HepG2 (cell line): Measurements from ENCODE around the gene CR1. TPM values are rescaled to one million over a fixed set of nuclear protein-coding genes. Genes with fewer than 3 reads are reported as not detected.

Experiments
- ATAC-seq: fragments of 200-7000 bp; cut with Tn5 transposase; 3 replicates; pipeline ENCODE4 v1.9.1; 2020; ENCODE audit warnings: mild to moderate bottlenecking, moderate library complexity
- BruUV-seq: library from RNA; stranded (reverse); fragments of 400-500 nt; replicated peaks from 2 replicates; lab custom pipeline; 2021; lab: Mats Ljungman, UMichigan
- CTCF ChIA-PET: fragments of 300-600 bp; formaldehyde crosslinking; extraction: SDS; loops from one replicate; lab custom pipeline; 2021; ENCODE audit warnings: low total read pairs, inconsistent platforms, low intra/inter-chr PET ratio; lab: Yijun Ruan, JAX
- POLR2A ChIA-PET: fragments of 350-600 bp; sonication (Branson Sonifier 250); formaldehyde crosslinking; loops from one replicate; lab custom pipeline; 2020; ENCODE audit warnings: antibody characterized with exemption, inconsistent platforms; lab: Yijun Ruan, JAX
- DNase-seq: peaks from one replicate; pipeline ENCODE4 v3.0.0-alpha.2; 2015; ENCODE audit warnings: low spot score
- FAIRE-seq: peaks from 3 replicates; lab custom pipeline; 2011; peaks lifted over from hg19 to GRCh38; lab: Jason Lieb, UNC
- H2AFZ ChIP-seq: one replicate; pipeline ENCODE4 v1.6.1; 2011; ENCODE audit warnings: low read length, inconsistent platforms
- H3K27ac ChIP-seq: fragments of 300-600 bp; 3 replicates; pipeline ENCODE4 v1.8.0; 2011; ENCODE audit warnings: mixed run types, mild to moderate bottlenecking, mixed read lengths, low read length, inconsistent platforms; ENCODE audit not compliant: insufficient read depth; ENCODE audit errors: extremely low read length
- H3K27me3 ChIP-seq, 2 experiments: fragments of 200-600 bp in 1 of 2; 2 replicates in 1 of 2; 3 replicates in 1 of 2; pipeline versions ENCODE4 v1.6.0 to v1.8.0; 2011; ENCODE audit warnings: low read length in 2 of 2, mild to moderate bottlenecking in 2 of 2, moderate library complexity in 2 of 2, inconsistent platforms in 1 of 2; ENCODE audit not compliant: insufficient read depth in 2 of 2, control insufficient read depth in 1 of 2
- H3K36me3 ChIP-seq, 2 experiments: fragments of 200-600 bp in 1 of 2; replicated peaks in 1 of 2; 2 replicates in 1 of 2; 3 replicates in 1 of 2; pipeline versions ENCODE4 v1.5.1 to v1.8.0; 2011; ENCODE audit warnings: low read length in 2 of 2, inconsistent platforms in 1 of 2; ENCODE audit not compliant: insufficient read depth in 2 of 2, control insufficient read depth in 1 of 2
- H3K4me1 ChIP-seq: 2 replicates; pipeline ENCODE4 v1.5.1; 2012; ENCODE audit warnings: low read length, inconsistent platforms; ENCODE audit not compliant: insufficient read depth
- H3K4me2 ChIP-seq: 2 replicates; pipeline ENCODE4 v1.6.0; 2011; ENCODE audit warnings: low read depth, low read length, inconsistent platforms
- H3K4me3 ChIP-seq, 3 experiments: fragments of 200-600 bp in 1 of 3; sonication (generic), shearing (Covaris generic) in 1 of 3; replicated peaks in 1 of 3; 2 replicates each; pipeline ENCODE4 v1.5.1; 2011 to 2016; ENCODE audit warnings: low read length in 3 of 3, inconsistent platforms in 2 of 3, low read depth in 2 of 3, mild to moderate bottlenecking in 2 of 3, control low read depth in 1 of 3, mixed read lengths in 1 of 3; ENCODE audit not compliant: insufficient read depth in 1 of 3
- H3K79me2 ChIP-seq: one replicate; pipeline ENCODE4 v1.6.1; 2011; ENCODE audit warnings: low read length, inconsistent platforms; ENCODE audit not compliant: insufficient read depth
- H3K9ac ChIP-seq: 2 replicates; pipeline ENCODE4 v1.6.0; 2011; ENCODE audit warnings: mild to moderate bottlenecking, low read depth, low read length, inconsistent platforms; ENCODE audit not compliant: insufficient read depth
- H3K9me3 ChIP-seq: 2 replicates; pipeline ENCODE4 v1.5.1; 2012; ENCODE audit warnings: mild to moderate bottlenecking, low read length
- H4K20me1 ChIP-seq: 2 replicates; pipeline ENCODE4 v1.6.0; 2011; ENCODE audit warnings: inconsistent platforms, mild to moderate bottlenecking, low read length, moderate library complexity; ENCODE audit not compliant: insufficient read depth
- ESRRA ChIP-seq: sonication (generic); formaldehyde crosslinking; IDR thresholded peaks from 2 replicates; pipeline ENCODE4 v1.5.1; 2020; ENCODE audit warnings: mild to moderate bottlenecking, low read depth, missing genetic modification reagents
- RERE ChIP-seq: IDR thresholded peaks from 2 replicates; pipeline ENCODE4 v1.6.1; 2016; ENCODE audit warnings: low read depth, missing genetic modification reagents, missing compliant biosample characterization
- ZBTB39 ChIP-seq: sonication (generic); formaldehyde crosslinking; IDR thresholded peaks from 2 replicates; pipeline ENCODE4 v1.5.0; 2020; ENCODE audit warnings: missing genetic modification reagents
- ZNF512B ChIP-seq: sonication (generic); formaldehyde crosslinking; IDR thresholded peaks from 2 replicates; pipeline ENCODE4 v1.5.1; 2020; ENCODE audit warnings: missing genetic modification reagents, mild to moderate bottlenecking, borderline replicate concordance
- ZNF556 ChIP-seq: sonication (generic); formaldehyde crosslinking; IDR thresholded peaks from 2 replicates; pipeline ENCODE4 v1.4.0; 2020; ENCODE audit warnings: mild to moderate bottlenecking, missing genetic modification reagents, borderline replicate concordance
- ZUFSP ChIP-seq: sonication (generic); formaldehyde crosslinking; IDR thresholded peaks from 2 replicates; pipeline ENCODE4 v1.9.0; 2021; ENCODE audit warnings: missing genetic modification reagents, mild to moderate bottlenecking, borderline replicate concordance
- WGBS: methylation state at CpG from one replicate; pipeline ENCODE4 v1.1.6; 2017; ENCODE audit warnings: low lambda C conversion rate; 5-methylcytosine and 5-hydroxymethylcytosine counted together
- in situ Hi-C: cut with HindIII; loops from 2 replicates; pipeline ENCODE4 v1.10.0; 2017; ENCODE audit warnings: low pct_unique_long_range_greater_than_20kb; ENCODE audit not compliant: extremely low pct_ligation_motif_present
- intact Hi-C: fragments of 100-400 bp; cut with micrococcal nuclease; formaldehyde crosslinking; loops from one replicate; pipeline ENCODE4 v1.10.0; 2022; ENCODE audit not compliant: unreplicated experiment
- polyA plus RNA-seq, 8 experiments: library from polyadenylated mRNA; depleted of rRNA in 3 of 8; stranded (reverse) in 7 of 8; unstranded in 1 of 8; fragments of >200 nt; fragmentation: Illumina TruSeq in 4 of 8; extraction: Trizol in 4 of 8; gene quantifications; 2 replicates each; pipeline versions ENCODE4 v1.2.1 to v1.2.3, GENCODE V29; 2011 to 2016; ENCODE audit warnings: low read depth in 4 of 8, missing spikeins in 1 of 8, mixed read lengths in 1 of 8; ENCODE audit not compliant: insufficient read depth in 1 of 8
- total RNA-seq, 5 experiments: library from RNA; depleted of rRNA; stranded (reverse); fragments of >200 nt; fragmentation: Illumina TruSeq; extraction: Trizol; gene quantifications; 2 replicates each; pipeline ENCODE4 v1.2.3, GENCODE V29; 2016; ENCODE audit warnings: low read depth in 1 of 5
- TF ChIP-seq, protein P1 (sequence below): sonication (generic); formaldehyde crosslinking; IDR thresholded peaks from 2 replicates; pipeline ENCODE4 v1.4.0; 2020; ENCODE audit warnings: missing genetic modification reagents, low read depth, mild to moderate bottlenecking, borderline replicate concordance

CR1 gene
- total and polyA plus RNA-seq, 2 of the 13 experiments (the other 11 are each of a cell fraction or from before 2014, with no cell fraction given) = not detected

- FAIRE-seq = no peak
- H3K79me2 ChIP-seq = no peaks in the 10 kb centered on the region
- no peaks in the 10 kb centered on the region for H3K4me1 ChIP-seq
- H3K9ac ChIP-seq = no peak overlapping the region
- POLR2A ChIA-PET = no interaction called here
- no peaks in the 10 kb centered on the region for H3K9me3 ChIP-seq
- in situ Hi-C loops = no loop called here
- H3K4me2 ChIP-seq = no peak overlapping the region
- BruUV-seq = no TSS peak
- H3K27me3 ChIP-seq = peaks cover under 1 to 1% of the 10 kb centered on the region in 2 experiments; a peak in 2 of 5 replicates
- WGBS = 32% methylated on average over 9 of the region's 9 CpGs
- DNase-seq = no peak
- intact Hi-C loops = no loop called here
- CTCF ChIA-PET = no interaction called here
- H2AFZ ChIP-seq = no peak overlapping the region
- no peak for ATAC-seq
- H3K27ac ChIP-seq = no peak overlapping the region
- H3K4me3 ChIP-seq = no peak overlapping the region
- H4K20me1 ChIP-seq = no peaks in the 10 kb centered on the region
- no peaks in the 10 kb centered on the region; a peak in 1 of 5 replicates for H3K36me3 ChIP-seq
- TF ChIP-seq, protein P1, sequence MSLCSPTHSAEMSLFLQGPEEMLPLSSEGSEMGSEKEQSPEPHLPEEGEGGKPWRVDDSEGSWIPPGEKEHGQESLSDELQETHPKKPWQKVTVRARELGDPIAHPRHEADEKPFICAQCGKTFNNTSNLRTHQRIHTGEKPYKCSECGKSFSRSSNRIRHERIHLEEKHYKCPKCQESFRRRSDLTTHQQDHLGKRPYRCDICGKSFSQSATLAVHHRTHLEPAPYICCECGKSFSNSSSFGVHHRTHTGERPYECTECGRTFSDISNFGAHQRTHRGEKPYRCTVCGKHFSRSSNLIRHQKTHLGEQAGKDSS (CRISPR knock-in tag) = no peak
- TF ChIP-seq ZBTB39 (no peak), ZNF512B (no peak), ZNF556 (CRISPR knock-in tag) (no peak), ZUFSP (CRISPR knock-in tag) (no peak), RERE (CRISPR knock-in tag) (no peak), ESRRA (CRISPR knock-in tag) (no peak)
These were observed 148.4 kb downstream of the CR1 start for GRCh38 chr1:207644166-207644851.
